Transverse colon (tissue), 4 donors: ENCODE measurements around the gene LALBA.
"Not testable (repeated sequence)": the region's sequence is repeated elsewhere in the genome, so short reads cannot be mapped to it uniquely, and the experiment has no call there.

ENCODE experiments used
- CTCF ChIP-seq, 5 experiments: fragments of 200-600 bp in 3 of 5; fragments of 450-650 bp in 2 of 5; sonication (generic) in 3 of 5; IDR thresholded peaks; 1 replicate in 2 of 5; 2 replicates in 3 of 5; pipeline ENCODE4 v1.5.1; 2016 to 2017; ENCODE audit warnings: antibody characterized with exemption in 5 of 5, inconsistent platforms in 3 of 5, mild to moderate bottlenecking in 2 of 5, moderate library complexity in 1 of 5
- POLR2A ChIP-seq: fragments of 450-650 bp; IDR thresholded peaks from one replicate; pipeline ENCODE4 v1.6.1; 2016; ENCODE audit warnings: antibody characterized with exemption, mild to moderate bottlenecking, moderate library complexity
- POLR2AphosphoS5 ChIP-seq, 3 donors: sonication (generic); formaldehyde crosslinking; IDR thresholded peaks; one replicate each; pipeline ENCODE4 v1.6.1; 2016; ENCODE audit warnings: antibody characterized with exemption in 3 of 3

GRCh38 chr12:48547012-48547411 lies 22.8 kb downstream of the LALBA start:
- not testable (repeated sequence) for TF ChIP-seq POLR2AphosphoS5 (IDR thresholded peaks at IDR 0.05); POLR2A; CTCF (IDR thresholded peaks at IDR 0.05)
